GM12878 (cell line): Measurements from ENCODE around the gene EFNA2. TPM values are rescaled to one million over a fixed set of nuclear protein-coding genes. Genes with fewer than 3 reads are reported as not detected.

ENCODE experiments used
- BHLHE40 ChIP-seq, 2 experiments: fragments of 450-650 bp in 1 of 2; IDR thresholded peaks; 2 replicates each; pipeline ENCODE4 v1.6.1; 2011 to 2017; ENCODE audit warnings: low read depth in 2 of 2, borderline replicate concordance in 1 of 2, improper control_type of control experiment in 1 of 2, low read length in 1 of 2, mild to moderate bottlenecking in 1 of 2
- EGR1 ChIP-seq, 2 experiments: IDR thresholded peaks; 1 replicate in 1 of 2; 2 replicates in 1 of 2; pipeline ENCODE4 v1.6.1; 2011 to 2012; ENCODE audit warnings: low read depth in 2 of 2, low read length in 2 of 2, borderline replicate concordance in 1 of 2, mild to moderate bottlenecking in 1 of 2, moderate library complexity in 1 of 2
- HCFC1 ChIP-seq: fragments of 150-350 bp; IDR thresholded peaks from 2 replicates; pipeline ENCODE4 v1.6.1; 2014; ENCODE audit warnings: low read length
- HDAC6 ChIP-seq: fragments of 200-600 bp; sonication (generic); IDR thresholded peaks from one replicate; pipeline ENCODE4 v1.8.0; 2017; ENCODE audit warnings: antibody characterized with exemption; ENCODE audit not compliant: unreplicated experiment
- KLF5 ChIP-seq: fragments of 450-650 bp; IDR thresholded peaks from 2 replicates; pipeline ENCODE4 v1.6.1; 2014; ENCODE audit warnings: mild to moderate bottlenecking; ENCODE audit not compliant: partially characterized antibody
- MTA2 ChIP-seq: fragments of 450-650 bp; IDR thresholded peaks from 2 replicates; pipeline ENCODE4 v1.6.1; 2016; ENCODE audit warnings: low read depth, mild to moderate bottlenecking, moderate library complexity
- NR2C1 ChIP-seq: fragments of 450-650 bp; IDR thresholded peaks from 2 replicates; pipeline ENCODE4 v1.6.1; 2017; ENCODE audit warnings: antibody characterized with exemption, mild to moderate bottlenecking, moderate library complexity
- PAX5 ChIP-seq: IDR thresholded peaks from 2 replicates; pipeline ENCODE4 v1.6.1; 2011; ENCODE audit warnings: low read depth, low read length, borderline replicate concordance
- PAX8 ChIP-seq: fragments of 450-650 bp; IDR thresholded peaks from 2 replicates; pipeline ENCODE4 v1.6.1; 2017; ENCODE audit warnings: mild to moderate bottlenecking, moderate library complexity
- RB1 ChIP-seq: fragments of 450-650 bp; formaldehyde crosslinking; IDR thresholded peaks from 2 replicates; pipeline ENCODE4 v1.6.1; 2017; ENCODE audit warnings: mild to moderate bottlenecking, borderline replicate concordance
- SIN3A ChIP-seq: IDR thresholded peaks from 2 replicates; pipeline ENCODE4 v1.6.1; 2012; ENCODE audit warnings: low read depth, low read length, improper control_type of control experiment
- TARDBP ChIP-seq: IDR thresholded peaks from 2 replicates; pipeline ENCODE4 v1.6.1; 2016; ENCODE audit warnings: borderline replicate concordance
- TCF7 ChIP-seq: IDR thresholded peaks from 2 replicates; pipeline ENCODE4 v1.6.1; 2014; ENCODE audit warnings: antibody characterized with exemption, borderline replicate concordance
- ZNF217 ChIP-seq: fragments of 450-650 bp; IDR thresholded peaks from 2 replicates; pipeline ENCODE4 v1.6.1; 2017; ENCODE audit warnings: antibody characterized with exemption, mild to moderate bottlenecking
- ZNF274 ChIP-seq: IDR thresholded peaks from one replicate; pipeline ENCODE4 v1.8.0; 2011; ENCODE audit not compliant: insufficient read length, insufficient read depth
- ZZZ3 ChIP-seq: IDR thresholded peaks from 2 replicates; pipeline ENCODE4 v1.6.1; 2011; ENCODE audit warnings: low read depth; ENCODE audit not compliant: control insufficient read depth, insufficient read length
- polyA plus RNA-seq, 11 experiments: library from polyadenylated mRNA; depleted of rRNA in 4 of 11; unstranded in 6 of 11; stranded (reverse) in 5 of 11; fragments of >200 nt; fragmentation: Nextera tagmentation in 4 of 11; fragmentation: Illumina TruSeq in 1 of 11; extraction: Ambion mirVana in 4 of 11; extraction: Trizol in 1 of 11; gene quantifications; 1 replicate in 1 of 11; 2 replicates in 10 of 11; pipeline versions ENCODE4 v1.2.1 to v1.2.3, GENCODE V29; 2011 to 2016; ENCODE audit warnings: inconsistent platforms in 2 of 11, missing spikeins in 2 of 11, low read depth in 1 of 11
- total RNA-seq, 4 experiments: library from RNA; depleted of rRNA in 3 of 4; stranded (reverse); fragments of >200 nt in 3 of 4; fragmentation: Illumina TruSeq in 1 of 4; extraction: Trizol in 1 of 4; gene quantifications; 2 replicates each; pipeline versions ENCODE4 v1.2.1 to v1.2.3, GENCODE V29; 2013 to 2021
- TF ChIP-seq, protein P1 (sequence below): fragments of 450-650 bp; IDR thresholded peaks from 2 replicates; pipeline ENCODE4 v1.6.1; 2016; ENCODE audit warnings: mild to moderate bottlenecking
- TF ChIP-seq, protein P2 (sequence below): fragments of 450-650 bp; IDR thresholded peaks from 2 replicates; pipeline ENCODE4 v1.6.1; 2016; ENCODE audit warnings: mild to moderate bottlenecking, moderate library complexity, borderline replicate concordance
- TF ChIP-seq, protein P3 (sequence below), 3 experiments: IDR thresholded peaks in 2 of 3; conservative IDR thresholded peaks in 1 of 3; 2 replicates each; pipeline ENCODE4 v1.5.1; 2011; ENCODE audit warnings: low read depth in 3 of 3, low read length in 3 of 3, mild to moderate bottlenecking in 3 of 3, control low read depth in 2 of 3, moderate library complexity in 2 of 3, inconsistent platforms in 1 of 3, mixed read lengths in 1 of 3; ENCODE audit not compliant: control insufficient read depth in 2 of 3, insufficient read depth in 1 of 3; ENCODE audit errors: extremely low read depth in 1 of 3
- TF ChIP-seq, protein P4 (sequence below): fragments of 450-650 bp; IDR thresholded peaks from 2 replicates; pipeline ENCODE4 v1.6.1; 2017; ENCODE audit warnings: mild to moderate bottlenecking, moderate library complexity

EFNA2 gene
- total and polyA plus RNA-seq, 10 of the 15 experiments (the other 5 are each of a cell fraction or from before 2014, with no cell fraction given): not detected

DNA sequence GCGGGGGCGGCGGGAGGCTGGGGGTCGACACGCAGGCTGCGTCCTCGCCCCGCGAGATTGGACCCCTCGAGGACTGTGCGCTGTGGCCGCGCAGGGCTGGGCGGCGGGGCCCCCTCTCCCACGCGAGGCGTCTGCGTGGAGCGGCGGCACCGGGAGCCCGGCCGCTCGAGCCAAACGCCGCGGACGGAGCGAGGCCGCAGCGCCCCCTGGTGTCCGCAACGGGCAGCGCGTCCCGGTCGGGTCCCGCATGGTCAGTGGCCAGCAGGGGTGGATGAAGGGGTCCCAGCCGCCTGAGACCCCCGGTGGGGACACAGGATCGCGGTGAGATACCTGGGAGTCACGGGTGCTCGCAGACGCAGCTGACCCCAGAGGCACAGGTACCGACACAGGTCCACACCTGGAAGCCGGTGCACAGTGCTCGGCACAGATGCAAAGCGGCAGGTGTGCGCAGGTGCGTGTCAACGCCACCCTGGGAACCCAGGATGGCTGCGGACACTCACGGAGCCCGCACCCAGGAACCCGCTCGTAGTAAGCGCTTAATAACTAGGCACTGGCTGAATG is 18.7 kb upstream of the EFNA2 start (continued):
- TF ChIP-seq, protein P1, sequence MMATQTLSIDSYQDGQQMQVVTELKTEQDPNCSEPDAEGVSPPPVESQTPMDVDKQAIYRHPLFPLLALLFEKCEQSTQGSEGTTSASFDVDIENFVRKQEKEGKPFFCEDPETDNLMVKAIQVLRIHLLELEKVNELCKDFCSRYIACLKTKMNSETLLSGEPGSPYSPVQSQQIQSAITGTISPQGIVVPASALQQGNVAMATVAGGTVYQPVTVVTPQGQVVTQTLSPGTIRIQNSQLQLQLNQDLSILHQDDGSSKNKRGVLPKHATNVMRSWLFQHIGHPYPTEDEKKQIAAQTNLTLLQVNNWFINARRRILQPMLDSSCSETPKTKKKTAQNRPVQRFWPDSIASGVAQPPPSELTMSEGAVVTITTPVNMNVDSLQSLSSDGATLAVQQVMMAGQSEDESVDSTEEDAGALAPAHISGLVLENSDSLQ: no peak
- TF ChIP-seq TCF7 (no peak), BHLHE40 (IDR thresholded peaks at IDR 0.05; ENCODE audit: borderline replicate concordance in 1 of 2, low read depth in 2 of 2, low read length in 1 of 2) (peak; percentile 47 to 76; a peak in 3 of 4 replicates), HCFC1 (no peak), NR2C1 (peak; percentile 46; the same call in 1 of the 2 replicates), PAX5 (no peak), ZZZ3 (no peak), EGR1 (IDR thresholded peaks at IDR 0.05; ENCODE audit: borderline replicate concordance in 1 of 2, low read depth in 2 of 2, low read length in 2 of 2) (no peak), HDAC6 (no peak), RB1 (peak; percentile 80; the same call in 1 of the 2 replicates), TARDBP (no peak), PAX8 (no peak), MTA2 (no peak), ZNF274 (no peak), ZNF217 (peak; percentile 86; the same call in 1 of the 2 replicates), KLF5 (no peak), SIN3A (no peak)
- TF ChIP-seq, protein P2, sequence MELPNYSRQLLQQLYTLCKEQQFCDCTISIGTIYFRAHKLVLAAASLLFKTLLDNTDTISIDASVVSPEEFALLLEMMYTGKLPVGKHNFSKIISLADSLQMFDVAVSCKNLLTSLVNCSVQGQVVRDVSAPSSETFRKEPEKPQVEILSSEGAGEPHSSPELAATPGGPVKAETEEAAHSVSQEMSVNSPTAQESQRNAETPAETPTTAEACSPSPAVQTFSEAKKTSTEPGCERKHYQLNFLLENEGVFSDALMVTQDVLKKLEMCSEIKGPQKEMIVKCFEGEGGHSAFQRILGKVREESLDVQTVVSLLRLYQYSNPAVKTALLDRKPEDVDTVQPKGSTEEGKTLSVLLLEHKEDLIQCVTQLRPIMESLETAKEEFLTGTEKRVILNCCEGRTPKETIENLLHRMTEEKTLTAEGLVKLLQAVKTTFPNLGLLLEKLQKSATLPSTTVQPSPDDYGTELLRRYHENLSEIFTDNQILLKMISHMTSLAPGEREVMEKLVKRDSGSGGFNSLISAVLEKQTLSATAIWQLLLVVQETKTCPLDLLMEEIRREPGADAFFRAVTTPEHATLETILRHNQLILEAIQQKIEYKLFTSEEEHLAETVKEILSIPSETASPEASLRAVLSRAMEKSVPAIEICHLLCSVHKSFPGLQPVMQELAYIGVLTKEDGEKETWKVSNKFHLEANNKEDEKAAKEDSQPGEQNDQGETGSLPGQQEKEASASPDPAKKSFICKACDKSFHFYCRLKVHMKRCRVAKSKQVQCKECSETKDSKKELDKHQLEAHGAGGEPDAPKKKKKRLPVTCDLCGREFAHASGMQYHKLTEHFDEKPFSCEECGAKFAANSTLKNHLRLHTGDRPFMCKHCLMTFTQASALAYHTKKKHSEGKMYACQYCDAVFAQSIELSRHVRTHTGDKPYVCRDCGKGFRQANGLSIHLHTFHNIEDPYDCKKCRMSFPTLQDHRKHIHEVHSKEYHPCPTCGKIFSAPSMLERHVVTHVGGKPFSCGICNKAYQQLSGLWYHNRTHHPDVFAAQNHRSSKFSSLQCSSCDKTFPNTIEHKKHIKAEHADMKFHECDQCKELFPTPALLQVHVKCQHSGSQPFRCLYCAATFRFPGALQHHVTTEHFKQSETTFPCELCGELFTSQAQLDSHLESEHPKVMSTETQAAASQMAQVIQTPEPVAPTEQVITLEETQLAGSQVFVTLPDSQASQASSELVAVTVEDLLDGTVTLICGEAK: no peak
- TF ChIP-seq, protein P3, sequence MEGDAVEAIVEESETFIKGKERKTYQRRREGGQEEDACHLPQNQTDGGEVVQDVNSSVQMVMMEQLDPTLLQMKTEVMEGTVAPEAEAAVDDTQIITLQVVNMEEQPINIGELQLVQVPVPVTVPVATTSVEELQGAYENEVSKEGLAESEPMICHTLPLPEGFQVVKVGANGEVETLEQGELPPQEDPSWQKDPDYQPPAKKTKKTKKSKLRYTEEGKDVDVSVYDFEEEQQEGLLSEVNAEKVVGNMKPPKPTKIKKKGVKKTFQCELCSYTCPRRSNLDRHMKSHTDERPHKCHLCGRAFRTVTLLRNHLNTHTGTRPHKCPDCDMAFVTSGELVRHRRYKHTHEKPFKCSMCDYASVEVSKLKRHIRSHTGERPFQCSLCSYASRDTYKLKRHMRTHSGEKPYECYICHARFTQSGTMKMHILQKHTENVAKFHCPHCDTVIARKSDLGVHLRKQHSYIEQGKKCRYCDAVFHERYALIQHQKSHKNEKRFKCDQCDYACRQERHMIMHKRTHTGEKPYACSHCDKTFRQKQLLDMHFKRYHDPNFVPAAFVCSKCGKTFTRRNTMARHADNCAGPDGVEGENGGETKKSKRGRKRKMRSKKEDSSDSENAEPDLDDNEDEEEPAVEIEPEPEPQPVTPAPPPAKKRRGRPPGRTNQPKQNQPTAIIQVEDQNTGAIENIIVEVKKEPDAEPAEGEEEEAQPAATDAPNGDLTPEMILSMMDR (IDR thresholded peaks at IDR 0.05 in 2 of 3, conservative IDR thresholded peaks at IDR 0.05 in 1 of 3; ENCODE audit: control insufficient read depth in 2 of 3, extremely low read depth in 1 of 3, insufficient read depth in 1 of 3, low read depth in 3 of 3, low read length in 3 of 3): peak; percentile 83 to 92 (median 86)
- TF ChIP-seq, protein P4, sequence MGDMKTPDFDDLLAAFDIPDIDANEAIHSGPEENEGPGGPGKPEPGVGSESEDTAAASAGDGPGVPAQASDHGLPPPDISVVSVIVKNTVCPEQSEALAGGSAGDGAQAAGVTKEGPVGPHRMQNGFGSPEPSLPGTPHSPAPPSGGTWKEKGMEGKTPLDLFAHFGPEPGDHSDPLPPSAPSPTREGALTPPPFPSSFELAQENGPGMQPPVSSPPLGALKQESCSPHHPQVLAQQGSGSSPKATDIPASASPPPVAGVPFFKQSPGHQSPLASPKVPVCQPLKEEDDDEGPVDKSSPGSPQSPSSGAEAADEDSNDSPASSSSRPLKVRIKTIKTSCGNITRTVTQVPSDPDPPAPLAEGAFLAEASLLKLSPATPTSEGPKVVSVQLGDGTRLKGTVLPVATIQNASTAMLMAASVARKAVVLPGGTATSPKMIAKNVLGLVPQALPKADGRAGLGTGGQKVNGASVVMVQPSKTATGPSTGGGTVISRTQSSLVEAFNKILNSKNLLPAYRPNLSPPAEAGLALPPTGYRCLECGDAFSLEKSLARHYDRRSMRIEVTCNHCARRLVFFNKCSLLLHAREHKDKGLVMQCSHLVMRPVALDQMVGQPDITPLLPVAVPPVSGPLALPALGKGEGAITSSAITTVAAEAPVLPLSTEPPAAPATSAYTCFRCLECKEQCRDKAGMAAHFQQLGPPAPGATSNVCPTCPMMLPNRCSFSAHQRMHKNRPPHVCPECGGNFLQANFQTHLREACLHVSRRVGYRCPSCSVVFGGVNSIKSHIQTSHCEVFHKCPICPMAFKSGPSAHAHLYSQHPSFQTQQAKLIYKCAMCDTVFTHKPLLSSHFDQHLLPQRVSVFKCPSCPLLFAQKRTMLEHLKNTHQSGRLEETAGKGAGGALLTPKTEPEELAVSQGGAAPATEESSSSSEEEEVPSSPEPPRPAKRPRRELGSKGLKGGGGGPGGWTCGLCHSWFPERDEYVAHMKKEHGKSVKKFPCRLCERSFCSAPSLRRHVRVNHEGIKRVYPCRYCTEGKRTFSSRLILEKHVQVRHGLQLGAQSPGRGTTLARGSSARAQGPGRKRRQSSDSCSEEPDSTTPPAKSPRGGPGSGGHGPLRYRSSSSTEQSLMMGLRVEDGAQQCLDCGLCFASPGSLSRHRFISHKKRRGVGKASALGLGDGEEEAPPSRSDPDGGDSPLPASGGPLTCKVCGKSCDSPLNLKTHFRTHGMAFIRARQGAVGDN: peak; percentile 73
